HepG2 (cell line): ENCODE measurements around the gene ZDHHC18. TPM values are rescaled to one million over a fixed set of nuclear protein-coding genes. Genes with fewer than 3 reads are reported as not detected.

Experiments
- ATAC-seq: fragments of 200-7000 bp; cut with Tn5 transposase; 3 replicates; pipeline ENCODE4 v1.9.1; 2020; ENCODE audit warnings: mild to moderate bottlenecking, moderate library complexity
- BruUV-seq: library from RNA; stranded (reverse); fragments of 400-500 nt; replicated peaks from 2 replicates; lab custom pipeline; 2021; lab: Mats Ljungman, UMichigan
- CTCF ChIA-PET: fragments of 300-600 bp; formaldehyde crosslinking; extraction: SDS; loops from one replicate; lab custom pipeline; 2021; ENCODE audit warnings: low total read pairs, inconsistent platforms, low intra/inter-chr PET ratio; lab: Yijun Ruan, JAX
- POLR2A ChIA-PET: fragments of 350-600 bp; sonication (Branson Sonifier 250); formaldehyde crosslinking; loops from one replicate; lab custom pipeline; 2020; ENCODE audit warnings: antibody characterized with exemption, inconsistent platforms; lab: Yijun Ruan, JAX
- DNase-seq: peaks from one replicate; pipeline ENCODE4 v3.0.0-alpha.2; 2015; ENCODE audit warnings: low spot score
- FAIRE-seq: peaks from 3 replicates; lab custom pipeline; 2011; peaks lifted over from hg19 to GRCh38; lab: Jason Lieb, UNC
- H2AFZ ChIP-seq: one replicate; pipeline ENCODE4 v1.6.1; 2011; ENCODE audit warnings: low read length, inconsistent platforms
- H3K27ac ChIP-seq: fragments of 300-600 bp; 3 replicates; pipeline ENCODE4 v1.8.0; 2011; ENCODE audit warnings: mixed run types, mild to moderate bottlenecking, mixed read lengths, low read length, inconsistent platforms; ENCODE audit not compliant: insufficient read depth; ENCODE audit errors: extremely low read length
- H3K27me3 ChIP-seq, 2 experiments: fragments of 200-600 bp in 1 of 2; 2 replicates in 1 of 2; 3 replicates in 1 of 2; pipeline versions ENCODE4 v1.6.0 to v1.8.0; 2011; ENCODE audit warnings: low read length in 2 of 2, mild to moderate bottlenecking in 2 of 2, moderate library complexity in 2 of 2, inconsistent platforms in 1 of 2; ENCODE audit not compliant: insufficient read depth in 2 of 2, control insufficient read depth in 1 of 2
- H3K36me3 ChIP-seq, 2 experiments: fragments of 200-600 bp in 1 of 2; replicated peaks in 1 of 2; 2 replicates in 1 of 2; 3 replicates in 1 of 2; pipeline versions ENCODE4 v1.5.1 to v1.8.0; 2011; ENCODE audit warnings: low read length in 2 of 2, inconsistent platforms in 1 of 2; ENCODE audit not compliant: insufficient read depth in 2 of 2, control insufficient read depth in 1 of 2
- H3K4me1 ChIP-seq: 2 replicates; pipeline ENCODE4 v1.5.1; 2012; ENCODE audit warnings: low read length, inconsistent platforms; ENCODE audit not compliant: insufficient read depth
- H3K4me2 ChIP-seq: 2 replicates; pipeline ENCODE4 v1.6.0; 2011; ENCODE audit warnings: low read depth, low read length, inconsistent platforms
- H3K4me3 ChIP-seq, 3 experiments: fragments of 200-600 bp in 1 of 3; sonication (generic), shearing (Covaris generic) in 1 of 3; replicated peaks in 1 of 3; 2 replicates each; pipeline ENCODE4 v1.5.1; 2011 to 2016; ENCODE audit warnings: low read length in 3 of 3, inconsistent platforms in 2 of 3, low read depth in 2 of 3, mild to moderate bottlenecking in 2 of 3, control low read depth in 1 of 3, mixed read lengths in 1 of 3; ENCODE audit not compliant: insufficient read depth in 1 of 3
- H3K79me2 ChIP-seq: one replicate; pipeline ENCODE4 v1.6.1; 2011; ENCODE audit warnings: low read length, inconsistent platforms; ENCODE audit not compliant: insufficient read depth
- H3K9ac ChIP-seq: 2 replicates; pipeline ENCODE4 v1.6.0; 2011; ENCODE audit warnings: mild to moderate bottlenecking, low read depth, low read length, inconsistent platforms; ENCODE audit not compliant: insufficient read depth
- H3K9me3 ChIP-seq: 2 replicates; pipeline ENCODE4 v1.5.1; 2012; ENCODE audit warnings: mild to moderate bottlenecking, low read length
- H4K20me1 ChIP-seq: 2 replicates; pipeline ENCODE4 v1.6.0; 2011; ENCODE audit warnings: inconsistent platforms, mild to moderate bottlenecking, low read length, moderate library complexity; ENCODE audit not compliant: insufficient read depth
- CENPBD1 ChIP-seq: sonication (generic); formaldehyde crosslinking; IDR thresholded peaks from 2 replicates; pipeline ENCODE4 v1.8.0; 2022; ENCODE audit warnings: missing genetic modification reagents, low read depth, mild to moderate bottlenecking, borderline replicate concordance
- HOXD1 ChIP-seq: sonication (generic); formaldehyde crosslinking; IDR thresholded peaks from 2 replicates; pipeline ENCODE4 v1.5.0; 2020; ENCODE audit warnings: missing genetic modification reagents
- MYNN ChIP-seq: sonication (generic); formaldehyde crosslinking; IDR thresholded peaks from 2 replicates; pipeline ENCODE4 v1.4.0; 2020; ENCODE audit warnings: mild to moderate bottlenecking, low read depth, missing genetic modification reagents
- SRSF9 ChIP-seq: fragments of 200-400 bp; formaldehyde crosslinking; IDR thresholded peaks from 2 replicates; pipeline ENCODE4 v1.6.1; 2018; ENCODE audit warnings: borderline replicate concordance, mild to moderate bottlenecking, low read depth, low read length; ENCODE audit not compliant: insufficient read depth, poor library complexity, severe bottlenecking
- TFAP4 ChIP-seq: sonication (generic); IDR thresholded peaks from 2 replicates; pipeline ENCODE4 v1.6.1; 2016; ENCODE audit warnings: low read depth, borderline replicate concordance
- WIZ ChIP-seq: sonication (generic); formaldehyde crosslinking; IDR thresholded peaks from 2 replicates; pipeline ENCODE4 v1.5.1; 2020; ENCODE audit warnings: mild to moderate bottlenecking, missing genetic modification reagents
- ZBTB3 ChIP-seq: sonication (generic); formaldehyde crosslinking; IDR thresholded peaks from 2 replicates; pipeline ENCODE4 v1.4.0; 2020; ENCODE audit warnings: low read depth, mild to moderate bottlenecking, moderate library complexity, missing genetic modification reagents, borderline replicate concordance
- ZFP90 ChIP-seq: sonication (generic); formaldehyde crosslinking; IDR thresholded peaks from 2 replicates; pipeline ENCODE4 v1.8.0; 2022; ENCODE audit warnings: missing genetic modification reagents, mild to moderate bottlenecking, inconsistent platforms, borderline replicate concordance
- ZMYM4 ChIP-seq: sonication (generic); formaldehyde crosslinking; IDR thresholded peaks from 2 replicates; pipeline ENCODE4 v1.8.1; 2023; ENCODE audit warnings: mild to moderate bottlenecking, missing genetic modification reagents
- ZNF30 ChIP-seq: sonication (generic); formaldehyde crosslinking; IDR thresholded peaks from 2 replicates; pipeline ENCODE4 v1.5.0; 2020; ENCODE audit warnings: mild to moderate bottlenecking, missing genetic modification reagents
- ZNF362 ChIP-seq: sonication (generic); formaldehyde crosslinking; IDR thresholded peaks from 2 replicates; pipeline ENCODE4 v1.4.0; 2020; ENCODE audit warnings: missing genetic modification reagents, mild to moderate bottlenecking, borderline replicate concordance
- ZNF556 ChIP-seq: sonication (generic); formaldehyde crosslinking; IDR thresholded peaks from 2 replicates; pipeline ENCODE4 v1.4.0; 2020; ENCODE audit warnings: mild to moderate bottlenecking, missing genetic modification reagents, borderline replicate concordance
- ZNF577 ChIP-seq: sonication (generic); formaldehyde crosslinking; IDR thresholded peaks from 2 replicates; pipeline ENCODE4 v1.4.0; 2020; ENCODE audit warnings: mild to moderate bottlenecking, low read depth, missing genetic modification reagents, borderline replicate concordance
- ZNF639 ChIP-seq: conservative IDR thresholded peaks from 2 replicates; pipeline ENCODE4 v1.6.1; 2018; ENCODE audit warnings: missing genetic modification reagents
- ZNF660 ChIP-seq: sonication (generic); formaldehyde crosslinking; IDR thresholded peaks from 2 replicates; pipeline ENCODE4 v1.5.1; 2020; ENCODE audit warnings: mild to moderate bottlenecking, low read depth, missing genetic modification reagents, borderline replicate concordance
- ZNF678 ChIP-seq: sonication (generic); formaldehyde crosslinking; IDR thresholded peaks from 2 replicates; pipeline ENCODE4 v1.4.0; 2020; ENCODE audit warnings: mild to moderate bottlenecking, missing genetic modification reagents
- ZNF691 ChIP-seq: sonication (generic); formaldehyde crosslinking; IDR thresholded peaks from 2 replicates; pipeline ENCODE4 v1.4.0; 2020; ENCODE audit warnings: missing genetic modification reagents, low read depth, mild to moderate bottlenecking, borderline replicate concordance
- ZNF704 ChIP-seq: sonication (generic); formaldehyde crosslinking; IDR thresholded peaks from 2 replicates; pipeline ENCODE4 v1.8.1; 2023; ENCODE audit warnings: mild to moderate bottlenecking, inconsistent platforms, moderate library complexity, missing genetic modification reagents, borderline replicate concordance
- WGBS: methylation state at CpG from one replicate; pipeline ENCODE4 v1.1.6; 2017; ENCODE audit warnings: low lambda C conversion rate; 5-methylcytosine and 5-hydroxymethylcytosine counted together
- in situ Hi-C: cut with HindIII; loops from 2 replicates; pipeline ENCODE4 v1.10.0; 2017; ENCODE audit warnings: low pct_unique_long_range_greater_than_20kb; ENCODE audit not compliant: extremely low pct_ligation_motif_present
- intact Hi-C: fragments of 100-400 bp; cut with micrococcal nuclease; formaldehyde crosslinking; loops from one replicate; pipeline ENCODE4 v1.10.0; 2022; ENCODE audit not compliant: unreplicated experiment
- polyA plus RNA-seq, 8 experiments: library from polyadenylated mRNA; depleted of rRNA in 3 of 8; stranded (reverse) in 7 of 8; unstranded in 1 of 8; fragments of >200 nt; fragmentation: Illumina TruSeq in 4 of 8; extraction: Trizol in 4 of 8; gene quantifications; 2 replicates each; pipeline versions ENCODE4 v1.2.1 to v1.2.3, GENCODE V29; 2011 to 2016; ENCODE audit warnings: low read depth in 4 of 8, missing spikeins in 1 of 8, mixed read lengths in 1 of 8; ENCODE audit not compliant: insufficient read depth in 1 of 8
- total RNA-seq, 5 experiments: library from RNA; depleted of rRNA; stranded (reverse); fragments of >200 nt; fragmentation: Illumina TruSeq; extraction: Trizol; gene quantifications; 2 replicates each; pipeline ENCODE4 v1.2.3, GENCODE V29; 2016; ENCODE audit warnings: low read depth in 1 of 5

The ZDHHC18 gene
- total and polyA plus RNA-seq, 2 of the 13 experiments (the other 11 are each of a cell fraction or from before 2014, with no cell fraction given): 13.2 to 35.3 TPM

- BruUV-seq: no TSS peak
- H2AFZ ChIP-seq: no peak overlapping the region
- H3K27ac ChIP-seq: no peak overlapping the region
- DNase-seq (peak; percentile 76), FAIRE-seq (peak; percentile 90), ATAC-seq (peak; percentile 90)
- no peak overlapping the region for H3K4me3 ChIP-seq
- WGBS: 56% methylated on average over 3 of the region's 3 CpGs
- no peak overlapping the region for H3K9ac ChIP-seq
- no peaks in the 10 kb centered on the region for H4K20me1 ChIP-seq
- H3K9me3 ChIP-seq: no peaks in the 10 kb centered on the region
- peaks cover 17% of the 10 kb centered on the region for H3K4me1 ChIP-seq
- no peak overlapping the region for H3K4me2 ChIP-seq
- CTCF ChIA-PET: interaction anchor here (2.1 kb wide), 1 partner anchor 25 kb away, joined by 26 read pairs; no protein-coding TSS in a partner anchor
- no peaks in the 10 kb centered on the region for H3K27me3 ChIP-seq
- POLR2A ChIA-PET: no interaction called here
- H3K79me2 ChIP-seq: no peaks in the 10 kb centered on the region
- H3K36me3 ChIP-seq: peaks cover 26 to 51% of the 10 kb centered on the region in 2 experiments
- in situ Hi-C loops: no loop called here
- intact Hi-C loops: loop anchor here (1.0 kb wide), 1 partner anchor 25 kb away; no protein-coding TSS in a partner anchor
- no peak for TF ChIP-seq WIZ
- no peak for TF ChIP-seq TFAP4
- TF ChIP-seq ZNF362: no peak
- no peak for TF ChIP-seq CENPBD1 (CRISPR knock-in tag)
- TF ChIP-seq ZNF691 (CRISPR knock-in tag): no peak
- no peak for TF ChIP-seq ZNF678 (CRISPR knock-in tag)
- TF ChIP-seq ZBTB3 (CRISPR knock-in tag): no peak
- no peak for TF ChIP-seq ZNF704 (CRISPR knock-in tag)
- TF ChIP-seq ZNF639 (CRISPR knock-in tag): no peak
- TF ChIP-seq ZNF577 (CRISPR knock-in tag): no peak
- no peak for TF ChIP-seq ZNF660
- TF ChIP-seq ZNF556 (CRISPR knock-in tag): no peak
- no peak for TF ChIP-seq MYNN (CRISPR knock-in tag)
- no peak for TF ChIP-seq ZFP90 (CRISPR knock-in tag)
- no peak for TF ChIP-seq HOXD1 (CRISPR knock-in tag)
- TF ChIP-seq SRSF9: no peak
- TF ChIP-seq ZNF30 (CRISPR knock-in tag): no peak
- TF ChIP-seq ZMYM4: no peak
Observed at GRCh38 chr1:26853156-26853555, 26.7 kb downstream of the ZDHHC18 start.
